ENCODE results near the gene XIRP1. TPM values are rescaled to one million over a fixed set of nuclear protein-coding genes. Genes with fewer than 3 reads are reported as not detected.

The XIRP1 gene
- total and polyA plus RNA-seq, 2 of the 13 experiments (the other 11 are each of a cell fraction or from before 2014, with no cell fraction given): not detected

DNA sequence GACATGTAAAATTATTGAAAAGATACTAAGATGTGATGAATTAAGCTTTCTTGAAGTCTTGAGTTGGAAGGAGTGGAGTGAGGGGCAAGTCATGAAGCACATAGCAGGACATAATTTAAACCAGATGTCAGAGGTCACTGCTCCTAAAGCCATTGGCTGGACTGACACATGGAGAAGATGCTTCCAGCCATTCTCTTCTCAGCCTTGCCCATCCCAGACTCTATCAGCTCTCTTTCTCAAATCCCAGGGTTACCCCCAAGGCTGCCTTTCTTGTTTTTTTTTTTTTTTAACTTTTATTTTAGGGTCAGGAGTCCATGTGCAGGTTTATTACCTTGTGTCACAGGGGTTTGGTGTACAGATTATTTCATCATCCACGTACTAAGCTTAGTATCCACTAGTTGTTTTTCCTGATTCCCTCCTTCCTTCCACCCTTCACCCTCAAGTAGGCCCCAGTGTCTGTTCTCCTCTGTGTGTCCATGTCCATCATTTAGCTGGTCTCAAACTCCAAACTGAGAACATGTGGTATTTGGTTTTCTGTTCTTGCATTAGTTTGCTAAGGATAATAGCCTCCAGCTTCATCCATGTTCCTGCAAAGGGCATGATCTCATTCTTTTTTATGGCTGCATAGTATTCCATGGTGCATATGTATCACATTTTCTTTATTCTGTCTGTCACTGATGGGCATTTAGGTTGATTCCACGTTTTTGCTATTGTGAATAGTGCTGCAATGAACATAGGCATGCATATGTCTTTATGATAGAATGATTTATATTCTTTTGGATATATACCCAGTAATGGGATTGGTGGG lies 18.9 kb downstream of the XIRP1 start:
- no peaks in the 10 kb centered on the region for H3K9me3 ChIP-seq (ENCODE audit: low read length)
- no peak overlapping the region for H2AFZ ChIP-seq (ENCODE audit: low read length)
- no peak for DNase-seq (ENCODE audit: low spot score)
- no peak overlapping the region for H3K27ac ChIP-seq (ENCODE audit: extremely low read length, insufficient read depth, low read length)
- H3K79me2 ChIP-seq (ENCODE audit: insufficient read depth, low read length): no peaks in the 10 kb centered on the region
- H3K36me3 ChIP-seq (replicated peaks in 1 of 2; ENCODE audit: control insufficient read depth in 1 of 2, insufficient read depth in 2 of 2, low read length in 2 of 2): no peaks in the 10 kb centered on the region
- intact Hi-C loops (cut with micrococcal nuclease; ENCODE audit: unreplicated experiment): no loop called here
- WGBS (ENCODE audit: low lambda C conversion rate): 2% methylated on average over 2 of the region's 2 CpGs
- FAIRE-seq: no peak
- ATAC-seq: no peak
- ChIA-PET CTCF (ENCODE audit: low intra/inter-chr PET ratio, low total read pairs) (no interaction called here), POLR2A (no interaction called here)
- H3K9ac ChIP-seq (ENCODE audit: insufficient read depth, low read depth, low read length): no peak overlapping the region
- H3K4me3 ChIP-seq (replicated peaks in 1 of 3; ENCODE audit: insufficient read depth in 1 of 3, low read depth in 2 of 3, low read length in 3 of 3): no peak overlapping the region
- H3K4me2 ChIP-seq (ENCODE audit: low read depth, low read length): no peak overlapping the region
- H3K4me1 ChIP-seq (ENCODE audit: insufficient read depth, low read length): peaks cover 38% of the 10 kb centered on the region
- in situ Hi-C loops (cut with HindIII; ENCODE audit: extremely low pct_ligation_motif_present, low pct_unique_long_range_greater_than_20kb): no loop called here
- BruUV-seq (replicated peaks): no TSS peak
- H3K27me3 ChIP-seq (ENCODE audit: control insufficient read depth in 1 of 2, insufficient read depth in 2 of 2, low read length in 2 of 2): peaks cover 1 to 2% of the 10 kb centered on the region in 2 experiments; a peak in 3 of 5 replicates
- no peaks in the 10 kb centered on the region for H4K20me1 ChIP-seq (ENCODE audit: insufficient read depth, low read length)
- TF ChIP-seq ZBTB8A (CRISPR knock-in tag; IDR thresholded peaks at IDR 0.05; ENCODE audit: borderline replicate concordance, low read depth) (no peak), NFKB2 (CRISPR knock-in tag; IDR thresholded peaks at IDR 0.05; ENCODE audit: borderline replicate concordance) (no peak), ZNF616 (CRISPR knock-in tag; IDR thresholded peaks at IDR 0.05; ENCODE audit: low read depth) (no peak), FOSL1 (CRISPR knock-in tag; IDR thresholded peaks at IDR 0.05; ENCODE audit: borderline replicate concordance) (no peak), SRY (CRISPR knock-in tag; IDR thresholded peaks at IDR 0.05) (no peak), CCDC6 (CRISPR knock-in tag; IDR thresholded peaks at IDR 0.05) (no peak), KDM5A (IDR thresholded peaks at IDR 0.05; ENCODE audit: borderline replicate concordance, low read length) (no peak)
- TF ChIP-seq, protein P1, sequence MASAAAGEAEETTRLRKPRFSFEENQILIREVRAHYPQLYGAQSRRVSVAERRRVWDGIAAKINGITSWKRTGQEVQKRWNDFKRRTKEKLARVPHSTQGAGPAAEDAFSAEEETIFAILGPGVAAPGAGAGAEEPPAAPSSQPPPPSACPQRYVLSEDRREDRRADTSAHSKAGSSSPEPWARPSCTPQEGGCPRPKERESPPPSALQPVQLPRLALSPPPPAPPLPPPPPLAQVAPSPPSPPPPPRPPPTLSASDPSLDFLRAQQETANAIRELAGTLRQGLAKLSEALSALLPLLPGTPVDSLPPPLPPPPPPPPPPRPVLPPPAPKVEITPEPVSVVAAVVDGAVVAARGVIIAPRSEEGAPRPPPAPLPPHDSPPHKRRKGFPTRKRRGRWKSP (CRISPR knock-in tag; IDR thresholded peaks at IDR 0.05): no peak
- TF ChIP-seq, protein P2, sequence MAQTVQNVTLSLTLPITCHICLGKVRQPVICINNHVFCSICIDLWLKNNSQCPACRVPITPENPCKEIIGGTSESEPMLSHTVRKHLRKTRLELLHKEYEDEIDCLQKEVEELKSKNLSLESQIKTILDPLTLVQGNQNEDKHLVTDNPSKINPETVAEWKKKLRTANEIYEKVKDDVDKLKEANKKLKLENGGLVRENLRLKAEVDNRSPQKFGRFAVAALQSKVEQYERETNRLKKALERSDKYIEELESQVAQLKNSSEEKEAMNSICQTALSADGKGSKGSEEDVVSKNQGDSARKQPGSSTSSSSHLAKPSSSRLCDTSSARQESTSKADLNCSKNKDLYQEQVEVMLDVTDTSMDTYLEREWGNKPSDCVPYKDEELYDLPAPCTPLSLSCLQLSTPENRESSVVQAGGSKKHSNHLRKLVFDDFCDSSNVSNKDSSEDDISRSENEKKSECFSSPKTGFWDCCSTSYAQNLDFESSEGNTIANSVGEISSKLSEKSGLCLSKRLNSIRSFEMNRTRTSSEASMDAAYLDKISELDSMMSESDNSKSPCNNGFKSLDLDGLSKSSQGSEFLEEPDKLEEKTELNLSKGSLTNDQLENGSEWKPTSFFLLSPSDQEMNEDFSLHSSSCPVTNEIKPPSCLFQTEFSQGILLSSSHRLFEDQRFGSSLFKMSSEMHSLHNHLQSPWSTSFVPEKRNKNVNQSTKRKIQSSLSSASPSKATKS (CRISPR knock-in tag; IDR thresholded peaks at IDR 0.05): no peak
- TF ChIP-seq, protein P3, sequence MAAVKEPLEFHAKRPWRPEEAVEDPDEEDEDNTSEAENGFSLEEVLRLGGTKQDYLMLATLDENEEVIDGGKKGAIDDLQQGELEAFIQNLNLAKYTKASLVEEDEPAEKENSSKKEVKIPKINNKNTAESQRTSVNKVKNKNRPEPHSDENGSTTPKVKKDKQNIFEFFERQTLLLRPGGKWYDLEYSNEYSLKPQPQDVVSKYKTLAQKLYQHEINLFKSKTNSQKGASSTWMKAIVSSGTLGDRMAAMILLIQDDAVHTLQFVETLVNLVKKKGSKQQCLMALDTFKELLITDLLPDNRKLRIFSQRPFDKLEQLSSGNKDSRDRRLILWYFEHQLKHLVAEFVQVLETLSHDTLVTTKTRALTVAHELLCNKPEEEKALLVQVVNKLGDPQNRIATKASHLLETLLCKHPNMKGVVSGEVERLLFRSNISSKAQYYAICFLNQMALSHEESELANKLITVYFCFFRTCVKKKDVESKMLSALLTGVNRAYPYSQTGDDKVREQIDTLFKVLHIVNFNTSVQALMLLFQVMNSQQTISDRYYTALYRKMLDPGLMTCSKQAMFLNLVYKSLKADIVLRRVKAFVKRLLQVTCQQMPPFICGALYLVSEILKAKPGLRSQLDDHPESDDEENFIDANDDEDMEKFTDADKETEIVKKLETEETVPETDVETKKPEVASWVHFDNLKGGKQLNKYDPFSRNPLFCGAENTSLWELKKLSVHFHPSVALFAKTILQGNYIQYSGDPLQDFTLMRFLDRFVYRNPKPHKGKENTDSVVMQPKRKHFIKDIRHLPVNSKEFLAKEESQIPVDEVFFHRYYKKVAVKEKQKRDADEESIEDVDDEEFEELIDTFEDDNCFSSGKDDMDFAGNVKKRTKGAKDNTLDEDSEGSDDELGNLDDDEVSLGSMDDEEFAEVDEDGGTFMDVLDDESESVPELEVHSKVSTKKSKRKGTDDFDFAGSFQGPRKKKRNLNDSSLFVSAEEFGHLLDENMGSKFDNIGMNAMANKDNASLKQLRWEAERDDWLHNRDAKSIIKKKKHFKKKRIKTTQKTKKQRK (IDR thresholded peaks at IDR 0.05; ENCODE audit: low read length): no peak
- TF ChIP-seq, protein P4, sequence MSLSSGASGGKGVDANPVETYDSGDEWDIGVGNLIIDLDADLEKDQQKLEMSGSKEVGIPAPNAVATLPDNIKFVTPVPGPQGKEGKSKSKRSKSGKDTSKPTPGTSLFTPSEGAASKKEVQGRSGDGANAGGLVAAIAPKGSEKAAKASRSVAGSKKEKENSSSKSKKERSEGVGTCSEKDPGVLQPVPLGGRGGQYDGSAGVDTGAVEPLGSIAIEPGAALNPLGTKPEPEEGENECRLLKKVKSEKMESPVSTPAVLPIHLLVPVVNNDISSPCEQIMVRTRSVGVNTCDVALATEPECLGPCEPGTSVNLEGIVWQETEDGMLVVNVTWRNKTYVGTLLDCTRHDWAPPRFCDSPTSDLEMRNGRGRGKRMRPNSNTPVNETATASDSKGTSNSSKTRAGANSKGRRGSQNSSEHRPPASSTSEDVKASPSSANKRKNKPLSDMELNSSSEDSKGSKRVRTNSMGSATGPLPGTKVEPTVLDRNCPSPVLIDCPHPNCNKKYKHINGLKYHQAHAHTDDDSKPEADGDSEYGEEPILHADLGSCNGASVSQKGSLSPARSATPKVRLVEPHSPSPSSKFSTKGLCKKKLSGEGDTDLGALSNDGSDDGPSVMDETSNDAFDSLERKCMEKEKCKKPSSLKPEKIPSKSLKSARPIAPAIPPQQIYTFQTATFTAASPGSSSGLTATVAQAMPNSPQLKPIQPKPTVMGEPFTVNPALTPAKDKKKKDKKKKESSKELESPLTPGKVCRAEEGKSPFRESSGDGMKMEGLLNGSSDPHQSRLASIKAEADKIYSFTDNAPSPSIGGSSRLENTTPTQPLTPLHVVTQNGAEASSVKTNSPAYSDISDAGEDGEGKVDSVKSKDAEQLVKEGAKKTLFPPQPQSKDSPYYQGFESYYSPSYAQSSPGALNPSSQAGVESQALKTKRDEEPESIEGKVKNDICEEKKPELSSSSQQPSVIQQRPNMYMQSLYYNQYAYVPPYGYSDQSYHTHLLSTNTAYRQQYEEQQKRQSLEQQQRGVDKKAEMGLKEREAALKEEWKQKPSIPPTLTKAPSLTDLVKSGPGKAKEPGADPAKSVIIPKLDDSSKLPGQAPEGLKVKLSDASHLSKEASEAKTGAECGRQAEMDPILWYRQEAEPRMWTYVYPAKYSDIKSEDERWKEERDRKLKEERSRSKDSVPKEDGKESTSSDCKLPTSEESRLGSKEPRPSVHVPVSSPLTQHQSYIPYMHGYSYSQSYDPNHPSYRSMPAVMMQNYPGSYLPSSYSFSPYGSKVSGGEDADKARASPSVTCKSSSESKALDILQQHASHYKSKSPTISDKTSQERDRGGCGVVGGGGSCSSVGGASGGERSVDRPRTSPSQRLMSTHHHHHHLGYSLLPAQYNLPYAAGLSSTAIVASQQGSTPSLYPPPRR (CRISPR knock-in tag; IDR thresholded peaks at IDR 0.05; ENCODE audit: borderline replicate concordance): no peak
